HepG2 (cell line): ENCODE results near the gene SMARCD1. TPM values are rescaled to one million over a fixed set of nuclear protein-coding genes. Genes with fewer than 3 reads are reported as not detected.

Source experiments
- ADNP ChIP-seq: sonication (generic); formaldehyde crosslinking; IDR thresholded peaks from 2 replicates; pipeline ENCODE4 v1.4.0; 2020; ENCODE audit warnings: missing genetic modification reagents
- BORCS8-MEF2B ChIP-seq: sonication (generic); formaldehyde crosslinking; IDR thresholded peaks from 2 replicates; pipeline ENCODE4 v1.8.0; 2022; ENCODE audit warnings: mild to moderate bottlenecking, missing genetic modification reagents
- ELF1 ChIP-seq: sonication (generic); formaldehyde crosslinking; IDR thresholded peaks from 2 replicates; pipeline ENCODE4 v1.4.0; 2020; ENCODE audit warnings: missing genetic modification reagents
- ETV6 ChIP-seq: sonication (generic); formaldehyde crosslinking; conservative IDR thresholded peaks from 2 replicates; pipeline ENCODE4 v1.4.0; 2020; ENCODE audit warnings: missing genetic modification reagents
- HBP1 ChIP-seq: IDR thresholded peaks from 2 replicates; pipeline ENCODE4 v1.6.1; 2016; ENCODE audit warnings: low read depth, control low read depth
- HDAC6 ChIP-seq: fragments of 200-600 bp; sonication (generic); IDR thresholded peaks from 2 replicates; pipeline ENCODE4 v1.7.0; 2017; ENCODE audit warnings: mild to moderate bottlenecking, antibody characterized with exemption, low read length, low read depth
- HNF4A ChIP-seq: sonication (generic); formaldehyde crosslinking; IDR thresholded peaks from 2 replicates; pipeline ENCODE4 v1.4.0; 2020; ENCODE audit warnings: missing genetic modification reagents
- NR2C2 ChIP-seq: sonication (generic); formaldehyde crosslinking; IDR thresholded peaks from 2 replicates; pipeline ENCODE4 v1.4.0; 2020; ENCODE audit warnings: missing genetic modification reagents, mild to moderate bottlenecking, moderate library complexity, borderline replicate concordance
- PCBP1 ChIP-seq: fragments of 200-400 bp; formaldehyde crosslinking; IDR thresholded peaks from 2 replicates; pipeline ENCODE4 v1.6.1; 2017; ENCODE audit warnings: mild to moderate bottlenecking, low read depth, low read length, borderline replicate concordance
- PHF21A ChIP-seq: sonication (generic); formaldehyde crosslinking; IDR thresholded peaks from 2 replicates; pipeline ENCODE4 v1.5.0; 2020; ENCODE audit warnings: mild to moderate bottlenecking, missing genetic modification reagents
- RBAK ChIP-seq: sonication (generic); formaldehyde crosslinking; IDR thresholded peaks from 2 replicates; pipeline ENCODE4 v1.5.1; 2020; ENCODE audit warnings: mild to moderate bottlenecking, missing genetic modification reagents
- SMARCE1 ChIP-seq: fragments of 450-650 bp; IDR thresholded peaks from 2 replicates; pipeline ENCODE4 v1.6.1; 2017; ENCODE audit warnings: borderline replicate concordance
- SMYD3 ChIP-seq: sonication (generic); formaldehyde crosslinking; IDR thresholded peaks from 2 replicates; pipeline ENCODE4 v1.8.1; 2023; ENCODE audit warnings: mild to moderate bottlenecking, missing genetic modification reagents
- SP2 ChIP-seq: sonication (generic); formaldehyde crosslinking; IDR thresholded peaks from 2 replicates; pipeline ENCODE4 v1.5.1; 2020; ENCODE audit warnings: mild to moderate bottlenecking, missing genetic modification reagents
- ZC3H4 ChIP-seq: sonication (generic); formaldehyde crosslinking; IDR thresholded peaks from 2 replicates; pipeline ENCODE4 v1.4.0; 2020; ENCODE audit warnings: missing genetic modification reagents, borderline replicate concordance
- ZMYM2 ChIP-seq: sonication (generic); formaldehyde crosslinking; IDR thresholded peaks from 2 replicates; pipeline ENCODE4 v1.8.0; 2022; ENCODE audit warnings: mild to moderate bottlenecking, missing genetic modification reagents
- ZNF264 ChIP-seq: sonication (generic); formaldehyde crosslinking; IDR thresholded peaks from 2 replicates; pipeline ENCODE4 v1.4.0; 2020; ENCODE audit warnings: missing genetic modification reagents
- ZNF33A ChIP-seq: sonication (generic); formaldehyde crosslinking; IDR thresholded peaks from 2 replicates; pipeline ENCODE4 v1.5.1; 2020; ENCODE audit warnings: missing genetic modification reagents, mild to moderate bottlenecking, moderate library complexity, borderline replicate concordance
- ZNF501 ChIP-seq: sonication (generic); formaldehyde crosslinking; IDR thresholded peaks from 2 replicates; pipeline ENCODE4 v1.5.1; 2020; ENCODE audit warnings: mild to moderate bottlenecking, moderate library complexity, missing genetic modification reagents
- ZNF720 ChIP-seq: sonication (generic); formaldehyde crosslinking; IDR thresholded peaks from 2 replicates; pipeline ENCODE4 v1.4.0; 2020; ENCODE audit warnings: missing genetic modification reagents
- polyA plus RNA-seq, 8 experiments: library from polyadenylated mRNA; depleted of rRNA in 3 of 8; stranded (reverse) in 7 of 8; unstranded in 1 of 8; fragments of >200 nt; fragmentation: Illumina TruSeq in 4 of 8; extraction: Trizol in 4 of 8; gene quantifications; 2 replicates each; pipeline versions ENCODE4 v1.2.1 to v1.2.3, GENCODE V29; 2011 to 2016; ENCODE audit warnings: low read depth in 4 of 8, missing spikeins in 1 of 8, mixed read lengths in 1 of 8; ENCODE audit not compliant: insufficient read depth in 1 of 8
- total RNA-seq, 5 experiments: library from RNA; depleted of rRNA; stranded (reverse); fragments of >200 nt; fragmentation: Illumina TruSeq; extraction: Trizol; gene quantifications; 2 replicates each; pipeline ENCODE4 v1.2.3, GENCODE V29; 2016; ENCODE audit warnings: low read depth in 1 of 5
- TF ChIP-seq, protein P1 (sequence below): IDR thresholded peaks from 2 replicates; pipeline ENCODE4 v1.6.1; 2016
- TF ChIP-seq, protein P2 (sequence below): IDR thresholded peaks from 2 replicates; pipeline ENCODE4 v1.6.1; 2018; ENCODE audit warnings: missing genetic modification reagents
- TF ChIP-seq, protein P3 (sequence below): sonication (generic); formaldehyde crosslinking; IDR thresholded peaks from 2 replicates; pipeline ENCODE4 v1.8.0; 2022; ENCODE audit warnings: missing genetic modification reagents, mild to moderate bottlenecking, borderline replicate concordance
- TF ChIP-seq, protein P4 (sequence below): sonication (generic); formaldehyde crosslinking; IDR thresholded peaks from 2 replicates; pipeline ENCODE4 v1.5.0; 2020; ENCODE audit warnings: mild to moderate bottlenecking, missing genetic modification reagents

SMARCD1 gene
- total and polyA plus RNA-seq, 2 of the 13 experiments (the other 11 are each of a cell fraction or from before 2014, with no cell fraction given): 51.7 to 54.6 TPM

GRCh38 chr12:50074936-50075807 lies 10.0 kb upstream of the SMARCD1 start (continued):
- no peak for TF ChIP-seq ZNF720 (CRISPR knock-in tag)
- no peak for TF ChIP-seq ELF1 (CRISPR knock-in tag)
- TF ChIP-seq HDAC6: no peak
- peak; percentile 61; the same call in 1 of the 2 replicates for TF ChIP-seq ZNF501 (CRISPR knock-in tag)
- 0 out of 2 replicates have a peak, but pooled peaks have one; percentile 21 for TF ChIP-seq ETV6 (CRISPR knock-in tag)
- TF ChIP-seq, protein P1, sequence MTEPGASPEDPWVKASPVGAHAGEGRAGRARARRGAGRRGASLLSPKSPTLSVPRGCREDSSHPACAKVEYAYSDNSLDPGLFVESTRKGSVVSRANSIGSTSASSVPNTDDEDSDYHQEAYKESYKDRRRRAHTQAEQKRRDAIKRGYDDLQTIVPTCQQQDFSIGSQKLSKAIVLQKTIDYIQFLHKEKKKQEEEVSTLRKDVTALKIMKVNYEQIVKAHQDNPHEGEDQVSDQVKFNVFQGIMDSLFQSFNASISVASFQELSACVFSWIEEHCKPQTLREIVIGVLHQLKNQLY (CRISPR knock-in tag): peak; percentile 24; the same call in 1 of the 2 replicates
- no peak for TF ChIP-seq PHF21A
- no peak for TF ChIP-seq ZNF33A (CRISPR knock-in tag)
- no peak for TF ChIP-seq RBAK (CRISPR knock-in tag)
- no peak for TF ChIP-seq SMARCE1
- TF ChIP-seq, protein P2, sequence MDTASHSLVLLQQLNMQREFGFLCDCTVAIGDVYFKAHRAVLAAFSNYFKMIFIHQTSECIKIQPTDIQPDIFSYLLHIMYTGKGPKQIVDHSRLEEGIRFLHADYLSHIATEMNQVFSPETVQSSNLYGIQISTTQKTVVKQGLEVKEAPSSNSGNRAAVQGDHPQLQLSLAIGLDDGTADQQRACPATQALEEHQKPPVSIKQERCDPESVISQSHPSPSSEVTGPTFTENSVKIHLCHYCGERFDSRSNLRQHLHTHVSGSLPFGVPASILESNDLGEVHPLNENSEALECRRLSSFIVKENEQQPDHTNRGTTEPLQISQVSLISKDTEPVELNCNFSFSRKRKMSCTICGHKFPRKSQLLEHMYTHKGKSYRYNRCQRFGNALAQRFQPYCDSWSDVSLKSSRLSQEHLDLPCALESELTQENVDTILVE (CRISPR knock-in tag): peak; percentile 67; the same call in 1 of the 2 replicates
- peak; percentile 78 for TF ChIP-seq HNF4A (CRISPR knock-in tag)
- peak; percentile 66; the same call in 1 of the 2 replicates for TF ChIP-seq BORCS8-MEF2B (CRISPR knock-in tag)
- TF ChIP-seq HBP1: no peak
- no peak for TF ChIP-seq SP2 (CRISPR knock-in tag)
- no peak for TF ChIP-seq ZC3H4
- peak; percentile 41; the same call in 1 of the 2 replicates for TF ChIP-seq NR2C2 (CRISPR knock-in tag)
- peak; percentile 73; the same call in 1 of the 2 replicates for TF ChIP-seq SMYD3 (CRISPR knock-in tag)
- TF ChIP-seq, protein P3, sequence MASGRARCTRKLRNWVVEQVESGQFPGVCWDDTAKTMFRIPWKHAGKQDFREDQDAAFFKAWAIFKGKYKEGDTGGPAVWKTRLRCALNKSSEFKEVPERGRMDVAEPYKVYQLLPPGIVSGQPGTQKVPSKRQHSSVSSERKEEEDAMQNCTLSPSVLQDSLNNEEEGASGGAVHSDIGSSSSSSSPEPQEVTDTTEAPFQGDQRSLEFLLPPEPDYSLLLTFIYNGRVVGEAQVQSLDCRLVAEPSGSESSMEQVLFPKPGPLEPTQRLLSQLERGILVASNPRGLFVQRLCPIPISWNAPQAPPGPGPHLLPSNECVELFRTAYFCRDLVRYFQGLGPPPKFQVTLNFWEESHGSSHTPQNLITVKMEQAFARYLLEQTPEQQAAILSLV (CRISPR knock-in tag): no peak
- TF ChIP-seq PCBP1: no peak
- TF ChIP-seq ZMYM2 (CRISPR knock-in tag): no peak
- 0 out of 2 replicates have a peak, but pooled peaks have one; percentile 43 for TF ChIP-seq ZNF264 (CRISPR knock-in tag)
- TF ChIP-seq, protein P4, sequence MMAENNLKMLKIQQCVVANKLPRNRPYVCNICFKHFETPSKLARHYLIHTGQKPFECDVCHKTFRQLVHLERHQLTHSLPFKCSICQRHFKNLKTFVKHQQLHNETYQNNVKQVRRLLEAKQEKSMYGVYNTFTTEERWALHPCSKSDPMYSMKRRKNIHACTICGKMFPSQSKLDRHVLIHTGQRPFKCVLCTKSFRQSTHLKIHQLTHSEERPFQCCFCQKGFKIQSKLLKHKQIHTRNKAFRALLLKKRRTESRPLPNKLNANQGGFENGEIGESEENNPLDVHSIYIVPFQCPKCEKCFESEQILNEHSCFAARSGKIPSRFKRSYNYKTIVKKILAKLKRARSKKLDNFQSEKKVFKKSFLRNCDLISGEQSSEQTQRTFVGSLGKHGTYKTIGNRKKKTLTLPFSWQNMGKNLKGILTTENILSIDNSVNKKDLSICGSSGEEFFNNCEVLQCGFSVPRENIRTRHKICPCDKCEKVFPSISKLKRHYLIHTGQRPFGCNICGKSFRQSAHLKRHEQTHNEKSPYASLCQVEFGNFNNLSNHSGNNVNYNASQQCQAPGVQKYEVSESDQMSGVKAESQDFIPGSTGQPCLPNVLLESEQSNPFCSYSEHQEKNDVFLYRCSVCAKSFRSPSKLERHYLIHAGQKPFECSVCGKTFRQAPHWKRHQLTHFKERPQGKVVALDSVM (CRISPR knock-in tag): peak; percentile 78
- no peak for TF ChIP-seq ADNP (CRISPR knock-in tag)
